Fibroblast of lung (primary cell): ENCODE data around the gene GPR65. TPM values are rescaled to one million over a fixed set of nuclear protein-coding genes. Genes with fewer than 3 reads are reported as not detected.

Experiments
- DNase-seq, 2 donors: peaks; one replicate each; pipeline versions ENCODE4 v3.0.0 to v3.0.0-alpha.2; 2010; ENCODE audit warnings: low read depth in 2 of 2
- H2AFZ ChIP-seq: 2 replicates; pipeline ENCODE4 v1.5.1; 2012; ENCODE audit warnings: low read length, control low read depth, inconsistent platforms
- H3K27ac ChIP-seq: 2 replicates; pipeline ENCODE4 v1.5.1; 2011; ENCODE audit warnings: low read length, control low read depth; ENCODE audit not compliant: insufficient read depth
- H3K27me3 ChIP-seq: 2 replicates; pipeline ENCODE4 v1.5.1; 2011; ENCODE audit warnings: mild to moderate bottlenecking, low read length; ENCODE audit not compliant: control insufficient read depth, insufficient read depth
- H3K36me3 ChIP-seq: 2 replicates; pipeline ENCODE4 v1.5.1; 2011; ENCODE audit warnings: low read length; ENCODE audit not compliant: control insufficient read depth, insufficient read depth
- H3K4me1 ChIP-seq: 2 replicates; pipeline ENCODE4 v1.5.1; 2011; ENCODE audit warnings: low read length; ENCODE audit not compliant: control insufficient read depth, insufficient read depth; ENCODE audit errors: extremely low read depth
- H3K4me2 ChIP-seq: 2 replicates; pipeline ENCODE4 v1.5.1; 2011; ENCODE audit warnings: low read length, control low read depth; ENCODE audit not compliant: insufficient read depth; ENCODE audit errors: extremely low read depth
- H3K4me3 ChIP-seq, 4 experiments: fragments of 200-600 bp in 1 of 4; sonication (generic) in 1 of 4; replicated peaks in 1 of 4; 2 replicates each; pipeline ENCODE4 v1.5.1; 2011 to 2016; ENCODE audit warnings: low read length in 4 of 4, low read depth in 3 of 4, mild to moderate bottlenecking in 3 of 4, control low read depth in 2 of 4, inconsistent platforms in 1 of 4, mixed read lengths in 1 of 4; ENCODE audit not compliant: insufficient read depth in 1 of 4; ENCODE audit errors: control extremely low read depth in 1 of 4
- H3K79me2 ChIP-seq: 2 replicates; pipeline ENCODE4 v1.5.1; 2012; ENCODE audit warnings: mild to moderate bottlenecking, low read length, inconsistent platforms; ENCODE audit not compliant: control insufficient read depth, insufficient read depth
- H3K9ac ChIP-seq: 2 replicates; pipeline ENCODE4 v1.5.1; 2011; ENCODE audit warnings: mild to moderate bottlenecking, low read length, control low read depth; ENCODE audit not compliant: insufficient read depth
- H3K9me3 ChIP-seq: 2 replicates; pipeline ENCODE4 v1.5.1; 2012; ENCODE audit warnings: low read depth, low read length; ENCODE audit not compliant: control insufficient read depth, insufficient read depth
- H4K20me1 ChIP-seq: 2 replicates; pipeline ENCODE4 v1.5.1; 2011; ENCODE audit warnings: low read length; ENCODE audit not compliant: control insufficient read depth, insufficient read depth; ENCODE audit errors: extremely low read depth
- EZH2 ChIP-seq: IDR thresholded peaks from 2 replicates; pipeline ENCODE4 v1.5.1; 2012; ENCODE audit warnings: low read length, control low read depth, mild to moderate bottlenecking; ENCODE audit errors: missing control alignments
- polyA plus RNA-seq, 2 donors: library from polyadenylated mRNA; depleted of rRNA in 1 of 2; stranded (reverse) in 1 of 2; unstranded in 1 of 2; fragments of >200 nt; gene quantifications; 2 replicates each; pipeline ENCODE4 v1.2.1, GENCODE V29; 2011 to 2012; ENCODE audit warnings: missing spikeins in 1 of 2
- total RNA-seq: library from RNA; depleted of rRNA; stranded (reverse); fragments of >200 nt; gene quantifications from 2 replicates; pipeline ENCODE4 v1.2.1, GENCODE V29; 2014
- TF ChIP-seq, protein P1 (sequence below), 2 donors: IDR thresholded peaks in 1 of 2; conservative IDR thresholded peaks in 1 of 2; 1 replicate in 1 of 2; 2 replicates in 1 of 2; pipeline ENCODE4 v1.5.1; 2011 to 2012; ENCODE audit warnings: low read length in 2 of 2, control low read depth in 1 of 2, inconsistent platforms in 1 of 2, low read depth in 1 of 2, mild to moderate bottlenecking in 1 of 2

GPR65 gene
- total and polyA plus RNA-seq, 2 donors (not counting 1 experiment from before 2014, with no cell fraction given), result 0.07 to 0.17 TPM

DNA sequence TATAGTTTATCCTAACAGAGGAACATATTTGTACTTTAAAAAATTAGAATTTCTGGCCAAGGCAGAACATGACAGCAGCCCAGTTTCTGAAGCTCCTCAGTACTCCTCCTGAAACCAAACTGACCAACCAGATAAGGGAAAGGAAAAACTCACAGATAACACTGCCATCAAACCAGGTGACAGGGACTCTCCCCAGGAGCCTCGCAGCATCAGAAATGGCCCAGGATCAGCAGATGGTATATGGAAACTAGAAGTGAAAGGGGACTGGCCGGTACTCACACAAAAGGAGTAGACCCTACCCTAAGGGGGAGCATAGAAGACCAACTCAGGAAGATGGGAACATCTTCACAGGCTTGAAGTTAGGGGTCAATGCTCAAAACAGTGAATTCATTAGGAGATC lies 33.9 kb upstream of the GPR65 start:
- no peak for DNase-seq
- Histone ChIP-seq H3K4me1 (no peaks in the 10 kb centered on the region), H3K4me2 (no peak overlapping the region)

DNA sequence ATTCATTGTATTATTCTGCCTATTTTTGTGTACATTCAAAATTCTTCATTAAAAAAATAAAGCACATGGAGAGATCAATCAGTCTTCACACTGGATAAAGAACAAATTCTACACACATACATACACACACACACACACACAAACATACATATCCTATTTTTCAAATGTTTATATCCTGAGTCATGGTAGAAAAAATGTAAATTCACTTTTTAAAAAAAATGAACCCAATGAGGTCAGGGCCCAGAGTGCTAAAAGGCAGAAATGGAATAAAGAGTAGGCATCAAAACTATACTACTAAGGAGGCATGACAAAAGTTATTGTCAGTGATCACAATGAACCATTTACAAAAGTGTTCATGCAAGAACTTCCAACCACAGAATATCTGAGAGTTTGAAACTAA lies 29.3 kb upstream of the GPR65 start:
- no peak overlapping the region for H2AFZ ChIP-seq
- H3K27me3 ChIP-seq, result no peaks in the 10 kb centered on the region
- no peak for TF ChIP-seq EZH2
- TF ChIP-seq, protein P1, sequence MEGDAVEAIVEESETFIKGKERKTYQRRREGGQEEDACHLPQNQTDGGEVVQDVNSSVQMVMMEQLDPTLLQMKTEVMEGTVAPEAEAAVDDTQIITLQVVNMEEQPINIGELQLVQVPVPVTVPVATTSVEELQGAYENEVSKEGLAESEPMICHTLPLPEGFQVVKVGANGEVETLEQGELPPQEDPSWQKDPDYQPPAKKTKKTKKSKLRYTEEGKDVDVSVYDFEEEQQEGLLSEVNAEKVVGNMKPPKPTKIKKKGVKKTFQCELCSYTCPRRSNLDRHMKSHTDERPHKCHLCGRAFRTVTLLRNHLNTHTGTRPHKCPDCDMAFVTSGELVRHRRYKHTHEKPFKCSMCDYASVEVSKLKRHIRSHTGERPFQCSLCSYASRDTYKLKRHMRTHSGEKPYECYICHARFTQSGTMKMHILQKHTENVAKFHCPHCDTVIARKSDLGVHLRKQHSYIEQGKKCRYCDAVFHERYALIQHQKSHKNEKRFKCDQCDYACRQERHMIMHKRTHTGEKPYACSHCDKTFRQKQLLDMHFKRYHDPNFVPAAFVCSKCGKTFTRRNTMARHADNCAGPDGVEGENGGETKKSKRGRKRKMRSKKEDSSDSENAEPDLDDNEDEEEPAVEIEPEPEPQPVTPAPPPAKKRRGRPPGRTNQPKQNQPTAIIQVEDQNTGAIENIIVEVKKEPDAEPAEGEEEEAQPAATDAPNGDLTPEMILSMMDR (conservative IDR thresholded peaks at IDR 0.05 in 1 of 2, IDR thresholded peaks at IDR 0.05 in 1 of 2; ENCODE audit: low read depth in 1 of 2, low read length in 2 of 2), result no peak
- H3K9ac ChIP-seq, result no peak overlapping the region
- H4K20me1 ChIP-seq, result no peaks in the 10 kb centered on the region
- H3K9me3 ChIP-seq, result no peaks in the 10 kb centered on the region
- no peaks in the 10 kb centered on the region for H3K79me2 ChIP-seq
- no peak overlapping the region for H3K4me3 ChIP-seq
- H3K36me3 ChIP-seq, result no peaks in the 10 kb centered on the region
- H3K4me2 ChIP-seq, result no peak overlapping the region
- peak; percentile 2 to 47 for DNase-seq
- H3K4me1 ChIP-seq, result no peaks in the 10 kb centered on the region
- H3K27ac ChIP-seq, result no peak overlapping the region

More for the DNA sequence above, 33.9 kb upstream of the GPR65 start:
- Histone ChIP-seq H3K36me3 (no peaks in the 10 kb centered on the region), H3K79me2 (no peaks in the 10 kb centered on the region), H3K27ac (no peak overlapping the region), H3K4me3 (no peak overlapping the region), H4K20me1 (no peaks in the 10 kb centered on the region), H3K9me3 (no peaks in the 10 kb centered on the region), H3K9ac (no peak overlapping the region), H3K27me3 (no peaks in the 10 kb centered on the region), H2AFZ (no peak overlapping the region)
- TF ChIP-seq EZH2, result no peak
- TF ChIP-seq, protein P1 (conservative IDR thresholded peaks at IDR 0.05 in 1 of 2, IDR thresholded peaks at IDR 0.05 in 1 of 2; ENCODE audit: low read depth in 1 of 2, low read length in 2 of 2), result no peak

DNA sequence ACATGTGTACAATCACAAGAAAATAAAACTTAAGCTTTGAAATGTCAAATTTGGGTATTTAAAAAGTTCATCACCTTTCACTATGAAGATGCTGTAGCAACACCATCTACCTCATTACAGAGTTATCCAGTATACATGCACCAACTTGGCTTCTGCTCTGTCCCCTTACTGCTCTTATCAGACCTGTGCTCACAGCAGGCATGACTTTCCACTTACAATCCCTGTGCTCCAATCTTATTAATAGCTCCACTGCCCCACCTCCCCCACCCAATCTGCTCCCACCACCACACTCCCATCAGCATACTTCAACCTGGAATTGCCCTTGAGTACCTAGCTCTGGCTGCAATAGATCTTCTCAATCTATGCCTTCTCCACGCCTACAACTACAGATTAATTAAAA lies 25.2 kb upstream of the GPR65 start:
- Histone ChIP-seq H3K4me2 (no peak overlapping the region), H3K4me3 (no peak overlapping the region), H4K20me1 (no peaks in the 10 kb centered on the region), H3K4me1 (no peaks in the 10 kb centered on the region), H3K27ac (no peak overlapping the region), H3K27me3 (no peaks in the 10 kb centered on the region), H3K36me3 (no peaks in the 10 kb centered on the region), H3K9me3 (no peaks in the 10 kb centered on the region), H2AFZ (no peak overlapping the region), H3K79me2 (no peaks in the 10 kb centered on the region), H3K9ac (no peak overlapping the region)
- no peak for DNase-seq
- TF ChIP-seq EZH2, result no peak
- TF ChIP-seq, protein P1 (conservative IDR thresholded peaks at IDR 0.05 in 1 of 2, IDR thresholded peaks at IDR 0.05 in 1 of 2; ENCODE audit: low read depth in 1 of 2, low read length in 2 of 2), result no peak
